ENCODE measurements around the gene JAG1. TPM values are rescaled to one million over a fixed set of nuclear protein-coding genes. Genes with fewer than 3 reads are reported as not detected.
A peak's percentile ranks its signal among the peaks of the same experiment; 100 is the strongest.

The JAG1 gene
- total RNA-seq, 6 donors from 2014 or later = 37.7 to 57.4 (median 47.0) TPM

DNA sequence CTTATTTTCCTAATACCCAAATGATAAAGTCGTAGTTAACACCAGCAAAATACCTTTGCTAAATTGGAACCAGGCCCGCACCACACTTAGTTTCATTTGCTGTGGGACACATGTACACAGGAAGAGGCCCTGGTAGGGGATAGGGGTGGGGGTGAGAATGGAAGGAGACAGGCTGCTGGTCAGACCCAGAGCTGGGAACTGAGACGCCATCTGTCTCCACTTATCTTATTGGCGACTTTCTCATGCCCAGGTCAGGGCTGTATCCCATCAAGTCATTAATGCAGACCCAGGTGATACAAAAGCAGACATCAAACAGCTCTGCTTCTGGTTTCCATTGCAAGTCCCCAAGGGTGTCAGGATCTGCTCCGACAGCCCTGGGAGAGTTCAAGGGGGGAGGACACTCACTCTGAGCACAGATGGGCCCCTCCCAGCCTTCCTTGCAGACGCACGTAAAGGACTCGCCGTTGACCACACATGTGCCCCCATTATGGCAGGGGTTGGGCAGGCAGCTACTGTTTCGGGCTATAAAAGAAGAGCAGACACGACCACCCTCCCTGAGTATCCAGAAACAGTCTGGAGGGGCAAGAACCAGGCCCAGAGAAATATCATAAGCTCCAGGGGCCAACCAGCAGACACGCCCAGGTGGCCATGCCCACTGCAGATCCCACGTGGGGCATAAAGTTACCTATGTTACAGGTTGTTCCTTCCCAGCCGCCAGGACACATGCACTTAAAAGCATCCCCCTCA lies 29.2 kb downstream of the JAG1 start:
- TF ChIP-seq EP300 (IDR thresholded peaks at IDR 0.05) (no peak), POLR2A (IDR thresholded peaks at IDR 0.05) (no peak), POLR2AphosphoS5 (IDR thresholded peaks at IDR 0.05) (no peak)
- TF ChIP-seq, protein P1, sequence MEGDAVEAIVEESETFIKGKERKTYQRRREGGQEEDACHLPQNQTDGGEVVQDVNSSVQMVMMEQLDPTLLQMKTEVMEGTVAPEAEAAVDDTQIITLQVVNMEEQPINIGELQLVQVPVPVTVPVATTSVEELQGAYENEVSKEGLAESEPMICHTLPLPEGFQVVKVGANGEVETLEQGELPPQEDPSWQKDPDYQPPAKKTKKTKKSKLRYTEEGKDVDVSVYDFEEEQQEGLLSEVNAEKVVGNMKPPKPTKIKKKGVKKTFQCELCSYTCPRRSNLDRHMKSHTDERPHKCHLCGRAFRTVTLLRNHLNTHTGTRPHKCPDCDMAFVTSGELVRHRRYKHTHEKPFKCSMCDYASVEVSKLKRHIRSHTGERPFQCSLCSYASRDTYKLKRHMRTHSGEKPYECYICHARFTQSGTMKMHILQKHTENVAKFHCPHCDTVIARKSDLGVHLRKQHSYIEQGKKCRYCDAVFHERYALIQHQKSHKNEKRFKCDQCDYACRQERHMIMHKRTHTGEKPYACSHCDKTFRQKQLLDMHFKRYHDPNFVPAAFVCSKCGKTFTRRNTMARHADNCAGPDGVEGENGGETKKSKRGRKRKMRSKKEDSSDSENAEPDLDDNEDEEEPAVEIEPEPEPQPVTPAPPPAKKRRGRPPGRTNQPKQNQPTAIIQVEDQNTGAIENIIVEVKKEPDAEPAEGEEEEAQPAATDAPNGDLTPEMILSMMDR (IDR thresholded peaks at IDR 0.05) = no peak
- ATAC-seq (ENCODE audit: low FRiP score in 2 of 2) = no peak
- WGBS, 2 donors = 67 to 70% methylated on average over 8 to 14 of the region's 14 CpGs

DNA sequence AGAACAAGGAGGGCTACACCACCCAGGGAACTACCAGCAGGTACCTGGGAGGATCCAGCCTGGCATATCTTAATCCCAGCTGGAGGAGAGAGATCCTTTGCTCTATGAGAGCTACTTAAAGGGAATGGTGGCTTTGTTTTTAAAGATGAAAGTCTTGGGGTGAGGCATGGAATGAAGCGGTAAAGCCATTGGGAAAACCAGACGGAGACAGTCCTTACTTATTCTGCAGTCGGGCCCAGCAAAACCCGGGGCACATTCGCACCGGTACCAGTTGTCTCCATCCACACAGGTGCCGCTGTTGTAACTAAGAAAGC lies 30.3 kb downstream of the JAG1 start:
- ATAC-seq (ENCODE audit: low FRiP score in 2 of 2) = no peak
- WGBS, 2 donors = 95 to 99% methylated on average over 7 of the region's 7 CpGs
- H3K27me3 ChIP-seq = no peaks in the 10 kb centered on the region
- H3K27ac ChIP-seq = peak overlapping the region in 2 of 4 donors; percentile 18 to 46
- H3K4me3 ChIP-seq = no peak overlapping the region
- H3K9me3 ChIP-seq = no peaks in the 10 kb centered on the region
- H3K4me1 ChIP-seq = peaks cover 0 to 11% (median 7%) of the 10 kb centered on the region in 4 donors
- DNase-seq = no peak
- TF ChIP-seq POLR2AphosphoS5 (IDR thresholded peaks at IDR 0.05) (no peak), EP300 (IDR thresholded peaks at IDR 0.05) (no peak), POLR2A (IDR thresholded peaks at IDR 0.05) (no peak)
- TF ChIP-seq, protein P1 (IDR thresholded peaks at IDR 0.05) = no peak
- peaks cover 59 to 96% (median 93%) of the 10 kb centered on the region in 4 donors for H3K36me3 ChIP-seq

More for the DNA sequence above, 29.2 kb downstream of the JAG1 start:
- H3K4me3 ChIP-seq = no peak overlapping the region
- no peak for DNase-seq
- H3K9me3 ChIP-seq = no peaks in the 10 kb centered on the region
- H3K36me3 ChIP-seq = peaks cover 66 to 100% (median 98%) of the 10 kb centered on the region in 4 donors
- no peaks in the 10 kb centered on the region for H3K27me3 ChIP-seq
- H3K27ac ChIP-seq = peak overlapping the region in 2 of 4 donors; percentile 7 to 46
- peaks cover 0 to 11% (median 7%) of the 10 kb centered on the region in 4 donors for H3K4me1 ChIP-seq

GRCh38 chr20:10642856-10643559 lies 30.8 kb downstream of the JAG1 start:
- no peak for DNase-seq
- no peak for ATAC-seq (ENCODE audit: low FRiP score in 2 of 2)
- Histone ChIP-seq H3K9me3 (no peaks in the 10 kb centered on the region), H3K4me3 (no peak overlapping the region), H3K27ac (peak overlapping the region in 2 of 4 donors; percentile 18 to 46), H3K4me1 (peaks cover 0 to 11% (median 7%) of the 10 kb centered on the region in 4 donors), H3K27me3 (no peaks in the 10 kb centered on the region), H3K36me3 (peaks cover 56 to 95% (median 88%) of the 10 kb centered on the region in 4 donors)
- WGBS, 2 donors = 51 to 76% methylated on average over 4 of the region's 4 CpGs
- TF ChIP-seq POLR2A (IDR thresholded peaks at IDR 0.05) (no peak), EP300 (IDR thresholded peaks at IDR 0.05) (no peak), POLR2AphosphoS5 (IDR thresholded peaks at IDR 0.05) (no peak)
- TF ChIP-seq, protein P1 (IDR thresholded peaks at IDR 0.05) = no peak

GRCh38 chr20:10641893-10642292 lies 31.9 kb downstream of the JAG1 start:
- DNase-seq (no peak), ATAC-seq (ENCODE audit: low FRiP score in 2 of 2) (no peak)
- no peak overlapping the region for H3K4me3 ChIP-seq
- H3K9me3 ChIP-seq = no peaks in the 10 kb centered on the region
- no peak overlapping the region for H3K27ac ChIP-seq
- H3K27me3 ChIP-seq = no peaks in the 10 kb centered on the region
- WGBS, 2 donors = 90 to 97% methylated on average over 7 of the region's 7 CpGs
- H3K36me3 ChIP-seq = peaks cover 45 to 93% (median 78%) of the 10 kb centered on the region in 4 donors
- H3K4me1 ChIP-seq = peaks cover 7 to 20% (median 17%) of the 10 kb centered on the region in 4 donors
- TF ChIP-seq, protein P1 (IDR thresholded peaks at IDR 0.05) = no peak
- TF ChIP-seq EP300 (IDR thresholded peaks at IDR 0.05) = no peak
- no peak for TF ChIP-seq POLR2A (IDR thresholded peaks at IDR 0.05)
- TF ChIP-seq POLR2AphosphoS5 (IDR thresholded peaks at IDR 0.05) = no peak

All from upper lobe of left lung (tissue), 6 donors.